CD1c-positive myeloid dendritic cell (primary cell): Measurements from ENCODE around the gene ELFN1.

Experiments
- DNase-seq: peaks from one replicate; pipeline ENCODE4 v3.0.0-alpha.2; 2016; ENCODE audit errors: extremely low spot score

The ELFN1 gene

GRCh38 chr7:1675673-1676549 is 5.8 kb downstream of the ELFN1 start:
- no peak for DNase-seq

DNA sequence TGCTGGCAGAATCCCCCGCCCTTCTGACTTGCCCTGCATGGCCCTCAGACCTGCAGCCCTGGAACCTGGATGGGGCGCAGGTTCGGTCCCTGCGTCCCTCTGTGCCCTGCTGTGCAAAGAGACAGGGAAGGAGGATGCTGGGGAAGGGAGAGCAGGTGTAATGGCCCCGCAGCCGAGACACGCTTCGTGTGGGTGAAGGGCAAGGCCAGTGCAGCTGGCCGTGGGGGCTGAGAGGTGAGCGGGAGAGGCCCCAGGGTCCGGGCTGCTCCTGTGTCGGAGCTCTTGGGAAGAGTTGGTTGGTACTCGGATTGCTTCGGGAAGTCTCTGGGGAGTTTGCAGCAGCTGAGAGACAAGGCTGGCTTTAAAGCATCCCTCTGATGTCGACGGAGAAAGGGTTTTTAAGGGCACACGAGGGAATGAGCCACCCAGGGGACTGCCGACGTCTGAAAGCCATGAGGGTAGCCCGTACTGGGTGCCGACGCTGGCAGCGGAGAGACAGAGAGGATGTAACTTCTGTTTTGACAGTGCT is 6.5 kb downstream of the ELFN1 start:
- DNase-seq = no peak

DNA sequence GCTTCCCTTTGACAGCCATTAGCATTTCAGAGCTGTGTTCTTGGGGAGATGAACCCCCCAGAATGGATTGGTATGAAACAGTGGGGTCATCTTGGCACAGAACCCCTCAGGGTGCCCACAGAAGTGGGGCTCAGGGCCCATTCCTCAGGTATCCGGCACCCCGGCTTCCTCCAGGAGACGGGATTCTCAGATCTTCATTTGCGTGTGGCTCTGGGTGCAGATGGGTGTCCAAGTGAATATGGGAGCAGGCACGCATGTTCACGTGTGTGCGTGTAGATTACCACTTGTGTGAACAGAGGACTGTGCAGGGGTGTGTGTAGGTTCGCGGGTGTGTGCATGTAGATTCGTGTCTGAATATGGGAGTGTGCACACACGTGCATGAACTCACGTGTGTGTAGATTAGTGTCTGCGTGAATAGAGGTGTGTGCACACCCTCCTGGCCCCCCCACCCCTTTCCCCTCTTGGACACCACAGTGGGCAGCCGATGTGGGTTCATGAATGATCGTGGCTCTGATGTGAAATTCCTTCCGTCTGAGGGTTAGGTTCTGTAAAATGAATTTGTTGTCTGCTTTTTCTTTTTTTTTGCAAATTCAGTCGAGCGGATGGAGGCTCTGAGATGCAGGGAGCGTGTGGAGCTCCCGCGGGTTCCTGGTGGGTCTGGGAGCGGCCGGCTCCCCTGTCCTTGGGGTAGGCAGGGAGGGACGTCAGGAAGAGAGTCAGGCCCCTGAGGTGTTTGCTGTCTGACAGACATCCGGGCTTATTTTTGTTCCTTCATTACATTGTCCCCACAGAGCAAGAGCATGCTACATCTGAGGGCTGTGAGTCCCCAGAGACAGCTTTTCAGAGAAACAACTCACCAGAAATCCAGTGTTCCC is 7.4 kb downstream of the ELFN1 start:
- DNase-seq = no peak

GRCh38 chr7:1678081-1678543 is 8.0 kb downstream of the ELFN1 start:
- no peak for DNase-seq

- no peak for DNase-seq
Measured at GRCh38 chr7:1678571-1679325, 8.7 kb downstream of the ELFN1 start.

DNA sequence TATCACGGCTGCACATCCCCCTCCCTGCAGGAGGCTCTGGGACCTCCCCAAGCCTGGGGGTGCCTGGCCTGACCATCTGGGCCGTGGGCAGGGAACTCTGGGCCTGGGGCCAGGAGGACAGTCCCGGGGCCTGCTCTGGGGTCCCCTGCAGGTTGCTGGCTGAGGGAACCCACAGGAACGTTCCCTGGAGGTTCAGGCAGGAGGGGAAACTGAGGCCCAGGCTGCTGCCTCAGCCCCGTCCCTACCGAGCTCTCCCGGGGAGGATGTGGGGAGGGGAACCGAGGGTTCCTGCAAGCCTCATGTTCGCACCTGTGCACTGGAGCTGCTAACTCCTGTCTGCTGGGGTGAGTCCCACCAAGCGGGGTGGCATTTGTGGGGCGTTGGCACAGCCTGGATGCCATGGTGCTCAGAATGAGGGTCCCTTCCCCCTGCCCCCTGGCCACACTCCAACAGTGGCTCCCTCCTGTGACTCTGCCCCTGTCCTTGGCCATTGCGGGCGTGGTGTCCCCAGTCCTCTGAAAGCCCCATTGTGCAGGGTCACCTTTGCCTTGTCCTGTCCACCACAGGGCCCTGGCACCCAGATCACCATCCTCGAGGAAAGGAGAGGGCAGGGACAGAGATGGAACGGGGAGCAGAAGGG is 9.4 kb downstream of the ELFN1 start:
- no peak for DNase-seq

- no peak for DNase-seq
Measured at GRCh38 chr7:1679966-1680730, 10.1 kb downstream of the ELFN1 start.

DNA sequence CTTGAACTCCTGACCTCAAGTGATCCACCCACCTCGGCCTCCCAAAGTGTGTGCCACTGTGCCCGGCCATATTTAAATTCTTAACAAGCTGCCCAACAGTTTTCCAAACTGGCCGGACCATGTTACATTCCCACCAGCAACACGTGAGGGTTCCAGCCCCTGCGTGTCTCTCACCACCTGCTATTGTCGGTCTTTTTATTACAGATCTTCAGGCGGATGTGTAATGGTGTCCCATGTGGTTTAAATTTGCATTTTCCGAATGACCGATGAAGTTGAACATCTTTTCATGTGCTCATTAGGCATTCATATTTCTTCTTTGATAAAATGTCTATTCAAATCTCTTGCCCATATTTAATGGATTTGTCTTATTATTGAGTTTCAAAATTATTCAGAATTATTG is 11.5 kb downstream of the ELFN1 start:
- DNase-seq = no peak

- no peak for DNase-seq
Measured at GRCh38 chr7:1685000-1685624, 15.0 kb downstream of the ELFN1 start.

GRCh38 chr7:1688542-1688941 is 18.5 kb downstream of the ELFN1 start:
- DNase-seq = no peak

- no peak for DNase-seq
Measured at GRCh38 chr7:1689311-1689710, 19.2 kb downstream of the ELFN1 start.

DNA sequence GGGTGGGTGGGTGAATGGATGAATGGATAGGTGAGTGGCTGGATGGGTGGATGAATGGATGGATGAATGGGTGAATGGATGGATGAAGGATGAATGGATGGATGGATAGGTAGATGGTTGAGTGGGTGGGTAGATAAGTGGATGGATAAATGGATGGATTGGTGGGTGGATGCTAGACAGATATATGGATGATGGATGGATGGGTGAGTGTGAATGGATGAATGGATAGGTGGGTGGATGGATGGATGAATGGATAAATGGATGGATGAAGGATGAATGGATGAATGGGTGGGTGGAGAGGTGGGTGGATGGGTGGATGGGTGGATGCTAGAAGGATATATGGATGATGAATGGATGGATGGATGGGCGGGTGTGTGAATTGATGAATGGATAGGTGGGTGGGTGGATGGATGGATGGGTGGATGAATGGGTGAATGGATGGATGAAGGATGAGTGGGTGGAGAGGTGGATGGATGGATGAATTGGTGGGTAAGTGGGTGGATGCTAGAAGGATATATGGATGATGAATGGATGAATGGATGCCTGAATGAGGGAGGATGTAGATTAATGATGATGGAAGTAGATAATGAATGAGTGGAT is 20.4 kb downstream of the ELFN1 start:
- no peak for DNase-seq

DNA sequence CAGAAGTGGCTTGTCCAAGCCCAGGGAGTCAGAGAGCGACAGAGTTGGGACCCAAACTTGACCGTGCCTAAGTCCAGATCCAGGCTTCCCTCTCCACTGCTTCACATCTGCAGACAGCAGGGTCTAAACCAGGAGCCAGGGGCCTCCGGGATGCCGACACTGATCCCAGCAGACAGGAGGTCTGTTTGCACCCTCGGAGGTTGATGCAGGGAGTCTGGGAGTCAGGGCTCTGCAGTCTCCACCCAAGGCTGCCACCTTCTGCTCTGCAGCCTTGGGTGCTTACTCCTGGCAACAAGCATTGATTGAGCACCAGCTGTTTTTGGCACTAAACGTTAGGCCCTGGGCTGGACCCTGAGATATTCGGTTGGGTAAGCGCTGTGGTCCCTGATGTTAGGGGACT is 21.0 kb downstream of the ELFN1 start:
- no peak for DNase-seq

GRCh38 chr7:1691601-1692514 is 21.8 kb downstream of the ELFN1 start:
- no peak for DNase-seq

DNA sequence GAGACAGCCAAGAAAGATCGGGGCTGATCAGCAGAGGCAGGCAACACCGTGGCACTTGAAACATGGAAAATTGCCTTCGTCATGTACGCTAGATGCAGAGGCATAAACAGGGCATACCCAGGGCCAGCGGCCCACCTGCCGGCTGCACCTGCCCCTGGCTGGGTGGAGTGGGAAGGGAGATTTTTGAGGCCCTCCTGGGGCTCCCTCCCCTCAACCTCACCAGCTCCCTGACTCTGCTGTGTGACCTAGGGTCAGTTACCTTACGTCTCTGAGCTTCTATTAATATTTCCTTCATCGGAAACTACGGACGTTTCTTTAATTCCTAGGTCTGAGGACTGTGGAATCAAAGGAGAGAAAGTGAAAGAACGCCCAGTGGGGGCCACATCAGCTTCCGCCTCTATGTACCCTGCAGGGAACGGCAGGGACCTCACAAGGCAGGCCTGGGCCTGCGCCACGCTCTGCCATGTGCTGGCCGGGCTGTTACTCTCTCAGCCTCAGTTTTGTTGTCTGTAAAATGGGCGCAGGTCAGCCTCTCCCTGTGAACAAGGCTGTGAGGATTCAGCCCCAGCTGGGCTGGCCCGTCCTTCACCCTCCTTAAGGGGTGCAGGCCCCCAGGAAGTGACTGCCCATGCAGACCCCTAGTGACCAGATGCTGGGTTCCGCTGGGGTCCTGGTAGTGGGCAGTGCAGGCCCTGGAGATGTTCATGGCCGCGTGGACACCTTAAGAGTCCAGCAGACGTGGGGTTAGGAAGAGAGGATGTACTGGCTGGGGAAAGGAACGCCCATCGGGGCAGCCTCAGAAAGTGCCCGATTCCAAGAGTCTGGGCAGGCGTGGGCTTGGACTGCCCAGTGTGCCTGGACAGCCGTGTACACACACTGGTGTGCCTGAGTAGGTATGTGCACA is 22.7 kb downstream of the ELFN1 start:
- DNase-seq = no peak

GRCh38 chr7:1693419-1693990 is 23.4 kb downstream of the ELFN1 start:
- no peak for DNase-seq

GRCh38 chr7:1693991-1694524 is 24.0 kb downstream of the ELFN1 start:
- no peak for DNase-seq
